Progenitor cell of endocrine pancreas (in vitro differentiated cells): ENCODE measurements around the gene ARNT2. TPM values are rescaled to one million over a fixed set of nuclear protein-coding genes. Genes with fewer than 3 reads are reported as not detected.

ENCODE experiments used
- DNase-seq: peaks from one replicate; pipeline ENCODE4 v3.0.0; 2021; ENCODE audit warnings: low spot score; ENCODE audit not compliant: unreplicated experiment
- H3K27ac Mint-ChIP-seq: 2 replicates; pipeline ENCODE4 v1.8.0; 2021; ENCODE audit warnings: mild to moderate bottlenecking, moderate library complexity, mixed read lengths
- H3K27me3 Mint-ChIP-seq: 2 replicates; pipeline ENCODE4 v1.8.0; 2021; ENCODE audit warnings: mixed read lengths
- H3K36me3 Mint-ChIP-seq: 2 replicates; pipeline ENCODE4 v1.8.0; 2022; ENCODE audit warnings: mixed read lengths; ENCODE audit not compliant: insufficient read depth
- H3K4me1 Mint-ChIP-seq: 2 replicates; pipeline ENCODE4 v1.8.0; 2021; ENCODE audit warnings: low read depth, mixed read lengths
- H3K4me3 Mint-ChIP-seq: 2 replicates; pipeline ENCODE4 v1.8.0; 2021; ENCODE audit warnings: low read depth, mild to moderate bottlenecking, moderate library complexity, mixed read lengths
- H3K9me3 Mint-ChIP-seq: 2 replicates; pipeline ENCODE4 v1.8.0; 2021; ENCODE audit warnings: low read depth, mixed read lengths
- total RNA-seq: library from RNA; stranded (reverse); gene quantifications from 2 replicates; pipeline ENCODE4 v1.2.1, GENCODE V29; 2021
- TF ChIP-seq, protein P1 (sequence below): fragments of 200-600 bp; sonication (generic); IDR thresholded peaks from one replicate; pipeline ENCODE4 v1.5.0; 2021; ENCODE audit warnings: antibody characterized with exemption, mild to moderate bottlenecking; ENCODE audit not compliant: unreplicated experiment

The ARNT2 gene
- total RNA-seq, 1 donor from 2014 or later = 37.3 TPM

DNA sequence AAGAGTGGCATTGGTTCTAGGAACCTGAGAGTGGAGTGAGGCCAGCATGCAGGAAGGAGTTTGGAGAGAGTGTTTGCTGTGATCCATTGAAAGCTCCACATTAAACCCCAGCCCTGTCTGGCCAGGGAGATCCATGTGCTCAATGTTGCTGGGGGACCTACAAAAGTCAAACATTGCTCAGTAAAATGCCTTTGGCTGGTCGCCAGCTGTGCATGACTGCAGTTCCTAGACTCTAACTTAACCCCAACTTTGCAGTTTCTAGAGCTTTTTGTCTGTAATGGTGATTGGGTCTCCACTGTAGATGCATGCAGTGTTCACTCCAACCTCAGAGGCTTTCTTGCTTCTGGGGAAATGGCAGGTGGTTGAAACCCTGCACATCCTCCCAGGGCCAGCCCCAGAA is 191.2 kb downstream of the ARNT2 start:
- Mint-ChIP-seq H3K9me3 (peaks cover 10% of the 10 kb centered on the region), H3K4me3 (no peak overlapping the region), H3K36me3 (peaks cover 19% of the 10 kb centered on the region), H3K27ac (no peak overlapping the region), H3K4me1 (no peaks in the 10 kb centered on the region), H3K27me3 (no peaks in the 10 kb centered on the region)
- TF ChIP-seq, protein P1, sequence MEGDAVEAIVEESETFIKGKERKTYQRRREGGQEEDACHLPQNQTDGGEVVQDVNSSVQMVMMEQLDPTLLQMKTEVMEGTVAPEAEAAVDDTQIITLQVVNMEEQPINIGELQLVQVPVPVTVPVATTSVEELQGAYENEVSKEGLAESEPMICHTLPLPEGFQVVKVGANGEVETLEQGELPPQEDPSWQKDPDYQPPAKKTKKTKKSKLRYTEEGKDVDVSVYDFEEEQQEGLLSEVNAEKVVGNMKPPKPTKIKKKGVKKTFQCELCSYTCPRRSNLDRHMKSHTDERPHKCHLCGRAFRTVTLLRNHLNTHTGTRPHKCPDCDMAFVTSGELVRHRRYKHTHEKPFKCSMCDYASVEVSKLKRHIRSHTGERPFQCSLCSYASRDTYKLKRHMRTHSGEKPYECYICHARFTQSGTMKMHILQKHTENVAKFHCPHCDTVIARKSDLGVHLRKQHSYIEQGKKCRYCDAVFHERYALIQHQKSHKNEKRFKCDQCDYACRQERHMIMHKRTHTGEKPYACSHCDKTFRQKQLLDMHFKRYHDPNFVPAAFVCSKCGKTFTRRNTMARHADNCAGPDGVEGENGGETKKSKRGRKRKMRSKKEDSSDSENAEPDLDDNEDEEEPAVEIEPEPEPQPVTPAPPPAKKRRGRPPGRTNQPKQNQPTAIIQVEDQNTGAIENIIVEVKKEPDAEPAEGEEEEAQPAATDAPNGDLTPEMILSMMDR = no peak
- no peak for DNase-seq

DNA sequence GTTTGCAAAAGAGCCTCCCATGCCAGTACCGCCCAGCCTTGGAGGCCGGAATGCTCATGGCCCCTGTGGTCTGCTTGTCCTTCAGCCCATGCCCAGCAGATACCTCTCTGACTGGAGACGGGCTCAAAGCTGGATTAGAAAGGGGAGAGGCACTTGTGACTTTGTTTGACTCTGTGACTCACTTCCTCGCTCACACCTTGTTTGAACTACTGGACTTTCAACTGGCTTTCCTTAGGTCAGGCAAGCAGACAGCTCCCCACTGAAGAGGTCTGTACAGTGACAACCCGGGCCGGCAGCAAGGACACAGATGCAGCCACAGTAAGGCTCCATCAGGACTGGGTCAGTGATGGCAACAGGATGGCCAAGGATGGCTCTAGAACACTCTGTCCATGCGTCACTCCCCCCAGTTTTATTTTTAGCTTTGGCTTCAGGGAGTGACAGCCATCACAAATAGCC is 192.4 kb downstream of the ARNT2 start:
- Mint-ChIP-seq H3K27ac (no peak overlapping the region), H3K36me3 (peaks cover 16% of the 10 kb centered on the region), H3K4me3 (no peak overlapping the region), H3K4me1 (no peaks in the 10 kb centered on the region), H3K9me3 (peaks cover 10% of the 10 kb centered on the region), H3K27me3 (no peaks in the 10 kb centered on the region)
- TF ChIP-seq, protein P1 = no peak
- DNase-seq = no peak

DNA sequence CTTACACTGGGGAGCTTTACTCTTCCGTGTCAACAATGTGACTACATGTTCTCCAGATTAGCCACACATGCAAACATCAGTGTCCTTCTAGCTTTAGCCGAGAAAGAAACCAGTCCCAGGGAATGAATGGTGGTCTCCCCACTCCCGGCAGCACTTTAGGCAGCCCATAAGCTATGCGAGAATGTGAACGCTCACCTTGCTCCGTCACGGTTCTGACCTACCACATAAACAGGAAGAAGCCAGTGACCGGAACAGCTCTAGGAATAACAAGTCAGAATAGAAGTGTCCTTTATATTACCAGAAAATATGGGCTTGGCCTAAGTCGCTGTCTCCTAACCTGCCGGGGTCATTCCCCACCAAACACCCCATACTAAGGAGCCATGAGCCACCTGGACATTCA is 192.9 kb downstream of the ARNT2 start:
- H3K27me3 Mint-ChIP-seq = no peaks in the 10 kb centered on the region
- H3K9me3 Mint-ChIP-seq = peaks cover 10% of the 10 kb centered on the region
- no peaks in the 10 kb centered on the region for H3K4me1 Mint-ChIP-seq
- H3K4me3 Mint-ChIP-seq = no peak overlapping the region
- H3K36me3 Mint-ChIP-seq = peaks cover 16% of the 10 kb centered on the region
- peak overlapping the region; percentile 20 for H3K27ac Mint-ChIP-seq
- TF ChIP-seq, protein P1 = no peak
- DNase-seq = no peak

DNA sequence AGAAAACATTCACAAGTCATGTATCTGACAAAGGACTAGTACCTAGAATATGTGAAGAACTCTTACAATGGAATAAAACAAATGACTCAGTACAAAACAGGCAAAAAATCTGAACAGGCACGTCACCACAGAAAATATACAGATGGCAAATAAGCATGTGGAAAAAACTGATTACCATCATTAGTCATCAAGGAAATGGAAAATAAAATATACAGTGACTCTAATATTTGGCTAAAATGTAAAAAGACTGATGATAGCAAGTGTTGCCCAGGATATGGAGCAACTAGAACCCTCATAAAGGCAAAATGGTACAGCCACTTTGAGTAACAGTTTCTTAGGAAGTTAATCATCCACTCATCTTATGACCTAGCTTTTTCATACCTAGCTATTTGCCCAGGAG is 195.2 kb downstream of the ARNT2 start:
- peaks cover 6% of the 10 kb centered on the region for H3K36me3 Mint-ChIP-seq
- H3K27ac Mint-ChIP-seq = no peak overlapping the region
- peaks cover 10% of the 10 kb centered on the region for H3K9me3 Mint-ChIP-seq
- H3K4me1 Mint-ChIP-seq = no peaks in the 10 kb centered on the region
- no peak for DNase-seq
- no peaks in the 10 kb centered on the region for H3K27me3 Mint-ChIP-seq
- H3K4me3 Mint-ChIP-seq = no peak overlapping the region
- TF ChIP-seq, protein P1 = no peak

DNA sequence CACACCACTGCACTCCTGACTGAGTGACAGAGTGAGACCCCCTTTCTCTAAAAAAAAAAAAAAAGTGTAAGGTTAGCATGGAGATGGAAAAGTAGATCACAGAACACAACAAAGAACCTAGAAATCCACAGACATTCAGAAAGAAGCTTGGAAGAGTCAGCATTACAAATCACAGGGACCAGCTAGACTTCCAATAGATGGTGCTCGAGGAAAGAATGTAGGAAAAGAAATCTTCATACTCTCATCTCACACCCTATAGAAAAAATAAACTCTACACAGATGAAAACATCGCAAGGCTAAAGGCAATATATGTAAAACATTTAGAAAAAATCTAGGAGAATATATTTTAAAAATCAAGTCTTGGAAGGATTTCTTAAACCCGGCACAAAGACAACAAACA is 196.4 kb downstream of the ARNT2 start:
- peaks cover 2% of the 10 kb centered on the region for H3K36me3 Mint-ChIP-seq
- no peak overlapping the region for H3K4me3 Mint-ChIP-seq
- no peak overlapping the region for H3K27ac Mint-ChIP-seq
- no peaks in the 10 kb centered on the region for H3K4me1 Mint-ChIP-seq
- H3K9me3 Mint-ChIP-seq = peaks cover 10% of the 10 kb centered on the region
- DNase-seq = no peak
- H3K27me3 Mint-ChIP-seq = peaks cover 6% of the 10 kb centered on the region
- TF ChIP-seq, protein P1 = no peak
